Left forelimb (tissue), 1 donor: ENCODE measurements around the gene MYH9.

Experiments used
- DNase-seq: peaks from one replicate; pipeline ENCODE4 v3.0.0-alpha.2; 2018; ENCODE audit warnings: low spot score

Gene MYH9

GRCh38 chr22:36348760-36349159, 39.0 kb downstream of the MYH9 start:
- no peak for DNase-seq

- no peak for DNase-seq
Measured at GRCh38 chr22:36347094-36347493, 40.7 kb downstream of the MYH9 start.

GRCh38 chr22:36344106-36344827, 43.5 kb downstream of the MYH9 start:
- no peak for DNase-seq

- DNase-seq, result no peak
Measured at GRCh38 chr22:36343720-36344105, 44.1 kb downstream of the MYH9 start.

- DNase-seq, result no peak
Measured at GRCh38 chr22:36343070-36343719, 44.6 kb downstream of the MYH9 start.

- DNase-seq, result no peak
Measured at GRCh38 chr22:36341640-36342041, 46.1 kb downstream of the MYH9 start.

GRCh38 chr22:36340621-36341020, 47.1 kb downstream of the MYH9 start:
- DNase-seq, result no peak

- no peak for DNase-seq
Measured at GRCh38 chr22:36339171-36340065, 48.3 kb downstream of the MYH9 start.

- no peak for DNase-seq
Measured at GRCh38 chr22:36337365-36338130, 50.2 kb downstream of the MYH9 start.

GRCh38 chr22:36336246-36337182, 51.3 kb downstream of the MYH9 start:
- DNase-seq, result no peak

GRCh38 chr22:36335621-36336020, 52.1 kb downstream of the MYH9 start:
- DNase-seq, result no peak

- no peak for DNase-seq
Measured at GRCh38 chr22:36334821-36335603, 52.8 kb downstream of the MYH9 start.

- DNase-seq, result no peak
Measured at GRCh38 chr22:36334081-36334820, 53.5 kb downstream of the MYH9 start.

- no peak for DNase-seq
Measured at GRCh38 chr22:36333644-36334043, 54.1 kb downstream of the MYH9 start.

- no peak for DNase-seq
Measured at GRCh38 chr22:36332623-36333332, 55.0 kb downstream of the MYH9 start.

- no peak for DNase-seq
Measured at GRCh38 chr22:36331912-36332622, 55.7 kb downstream of the MYH9 start.

GRCh38 chr22:36331306-36331911, 56.4 kb downstream of the MYH9 start:
- DNase-seq, result no peak
